Fibroblast of mammary gland (primary cell): ENCODE results near the gene TMEM60.

Experiments
- DNase-seq: peaks from one replicate; pipeline ENCODE4 v3.0.0-alpha.2; 2010; ENCODE audit warnings: low read depth
- H3K4me3 ChIP-seq: 2 replicates; pipeline ENCODE4 v1.5.1; 2011; ENCODE audit warnings: low read depth, mild to moderate bottlenecking, low read length, moderate library complexity; ENCODE audit not compliant: control insufficient read depth
- TF ChIP-seq, protein P1 (sequence below): conservative IDR thresholded peaks from 2 replicates; pipeline ENCODE4 v1.5.1; 2011; ENCODE audit warnings: low read depth, low read length, inconsistent platforms; ENCODE audit not compliant: control insufficient read depth, insufficient read depth

TMEM60 gene

DNA sequence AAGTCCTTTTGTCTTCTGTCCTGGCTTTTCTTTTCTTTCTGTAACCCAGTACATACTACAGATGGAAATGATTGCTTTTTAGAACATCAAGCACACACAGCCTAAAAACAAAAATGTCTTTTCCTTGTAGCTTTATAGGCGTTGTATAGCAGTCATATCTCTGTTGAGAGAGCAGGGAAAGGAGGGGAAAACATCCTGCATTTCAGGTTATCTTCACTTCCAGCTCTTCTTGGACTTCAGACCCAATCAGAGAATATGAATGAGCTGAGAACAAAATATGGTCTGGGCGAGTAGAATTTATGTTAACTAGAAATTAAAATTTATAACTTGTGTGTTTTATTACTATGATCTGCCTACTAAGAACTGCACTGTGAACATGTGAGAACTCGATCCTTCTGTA is 14.7 kb downstream of the TMEM60 start:
- no peak for DNase-seq
- TF ChIP-seq, protein P1, sequence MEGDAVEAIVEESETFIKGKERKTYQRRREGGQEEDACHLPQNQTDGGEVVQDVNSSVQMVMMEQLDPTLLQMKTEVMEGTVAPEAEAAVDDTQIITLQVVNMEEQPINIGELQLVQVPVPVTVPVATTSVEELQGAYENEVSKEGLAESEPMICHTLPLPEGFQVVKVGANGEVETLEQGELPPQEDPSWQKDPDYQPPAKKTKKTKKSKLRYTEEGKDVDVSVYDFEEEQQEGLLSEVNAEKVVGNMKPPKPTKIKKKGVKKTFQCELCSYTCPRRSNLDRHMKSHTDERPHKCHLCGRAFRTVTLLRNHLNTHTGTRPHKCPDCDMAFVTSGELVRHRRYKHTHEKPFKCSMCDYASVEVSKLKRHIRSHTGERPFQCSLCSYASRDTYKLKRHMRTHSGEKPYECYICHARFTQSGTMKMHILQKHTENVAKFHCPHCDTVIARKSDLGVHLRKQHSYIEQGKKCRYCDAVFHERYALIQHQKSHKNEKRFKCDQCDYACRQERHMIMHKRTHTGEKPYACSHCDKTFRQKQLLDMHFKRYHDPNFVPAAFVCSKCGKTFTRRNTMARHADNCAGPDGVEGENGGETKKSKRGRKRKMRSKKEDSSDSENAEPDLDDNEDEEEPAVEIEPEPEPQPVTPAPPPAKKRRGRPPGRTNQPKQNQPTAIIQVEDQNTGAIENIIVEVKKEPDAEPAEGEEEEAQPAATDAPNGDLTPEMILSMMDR = no peak
- H3K4me3 ChIP-seq = no peak overlapping the region

DNA sequence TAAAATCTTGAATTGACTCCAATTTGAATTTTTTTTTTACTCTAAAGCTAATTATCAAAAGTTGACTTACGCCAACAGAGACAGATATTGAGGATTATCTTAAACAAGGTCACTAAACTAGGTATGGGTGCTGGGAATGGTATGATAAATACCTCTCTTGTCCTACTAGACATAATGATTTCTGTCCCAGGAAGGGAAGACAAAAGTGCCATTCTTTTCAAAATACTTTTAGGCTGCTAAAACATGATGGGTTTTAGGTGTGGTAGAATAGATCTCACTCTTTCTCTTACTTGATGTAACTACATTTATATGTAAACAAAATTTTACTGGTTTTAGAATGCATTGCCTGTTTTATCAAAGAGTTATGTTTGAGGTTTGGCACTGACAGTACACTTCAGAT is 15.1 kb downstream of the TMEM60 start:
- DNase-seq = no peak
- TF ChIP-seq, protein P1 = no peak
- no peak overlapping the region for H3K4me3 ChIP-seq

DNA sequence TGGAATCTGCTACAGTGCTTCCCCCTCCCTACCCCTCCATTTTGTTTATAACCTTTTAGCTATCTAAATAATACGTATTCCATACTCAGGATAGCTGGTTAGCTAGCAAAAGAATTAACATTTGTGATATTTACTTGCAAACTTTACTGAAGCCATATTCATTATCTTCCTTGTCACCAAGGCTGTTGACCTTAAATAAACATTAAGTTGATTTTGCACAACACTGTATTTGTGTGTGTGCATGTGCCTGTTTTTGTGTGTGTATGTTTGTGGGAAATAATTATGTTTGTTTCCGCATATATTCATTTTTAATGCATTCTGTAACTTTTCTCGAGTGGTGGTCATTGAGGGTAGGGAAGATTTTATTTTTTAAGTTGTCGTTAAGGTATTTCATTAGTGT is 15.9 kb downstream of the TMEM60 start:
- DNase-seq = no peak
- no peak overlapping the region for H3K4me3 ChIP-seq
- TF ChIP-seq, protein P1 = no peak

DNA sequence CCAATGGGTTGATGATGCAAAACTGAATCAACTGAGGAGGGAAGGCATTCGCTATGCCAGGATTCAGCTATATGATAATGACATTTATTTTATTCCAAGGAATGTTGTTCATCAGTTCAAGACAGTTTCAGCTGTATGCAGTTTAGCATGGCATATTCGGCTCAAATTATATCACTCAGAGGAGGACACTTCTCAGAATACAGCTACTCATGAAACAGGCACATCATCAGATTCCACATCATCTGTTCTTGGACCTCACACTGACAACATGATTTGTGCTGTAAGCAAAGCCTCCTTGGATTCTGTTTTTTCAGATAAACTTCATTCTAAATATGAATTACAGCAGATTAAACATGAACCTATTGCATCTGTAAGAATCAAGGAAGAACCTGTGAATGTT is 19.7 kb downstream of the TMEM60 start:
- no peak for DNase-seq
- H3K4me3 ChIP-seq = no peak overlapping the region
- TF ChIP-seq, protein P1 = no peak

DNA sequence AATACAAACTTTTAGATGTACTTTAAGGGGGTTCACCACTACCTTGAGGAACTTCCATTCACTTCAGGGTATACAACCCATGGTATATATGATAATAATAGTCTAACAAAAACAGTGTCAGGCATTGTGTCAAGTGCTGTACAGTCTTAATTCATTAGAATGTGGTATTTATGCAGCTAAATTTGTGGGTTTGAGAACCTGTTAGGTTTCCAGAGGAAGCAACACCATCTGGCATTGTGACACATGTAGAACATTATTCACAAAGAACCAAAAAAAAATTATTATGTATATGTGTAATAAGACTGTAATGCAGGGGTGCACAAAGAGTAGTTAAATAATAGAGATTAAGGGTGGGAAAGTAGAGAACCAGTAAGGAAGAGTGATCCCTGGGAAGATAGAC is 26.3 kb downstream of the TMEM60 start:
- TF ChIP-seq, protein P1 = no peak
- DNase-seq = no peak
- no peak overlapping the region for H3K4me3 ChIP-seq

DNA sequence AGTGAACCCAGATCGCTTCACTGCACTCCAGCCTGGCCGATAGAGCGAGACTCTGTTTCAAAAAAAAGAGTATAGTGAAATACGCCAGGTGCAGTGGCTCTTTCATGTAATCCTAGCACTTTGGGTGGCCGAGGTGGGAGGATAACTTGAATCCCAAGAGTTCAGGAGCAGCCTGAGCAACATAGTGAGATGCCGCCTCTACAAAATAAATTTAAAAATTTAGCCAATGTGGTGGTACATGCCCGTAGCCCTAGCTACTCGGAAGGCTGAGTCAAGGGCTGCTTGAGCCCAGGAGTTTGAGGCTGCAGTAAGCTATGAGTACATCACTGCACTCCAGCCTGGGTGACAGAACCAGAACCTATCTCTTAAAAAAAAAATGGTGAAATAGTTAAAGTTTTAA is 27.9 kb downstream of the TMEM60 start:
- TF ChIP-seq, protein P1 = no peak
- no peak overlapping the region for H3K4me3 ChIP-seq
- no peak for DNase-seq
